NCI-H2107 treated with DMSO at 0.1 percent for 48 hours (cell line): ENCODE data around the gene STPG3.

Experiments
- DNase-seq: peaks from one replicate; lab custom pipeline; 2025; ENCODE audit not compliant: unreplicated experiment; lab: John Stamatoyannopoulos, UW

Gene STPG3

GRCh38 chr9:137264067-137264466, 13.0 kb downstream of the STPG3 start:
- DNase-seq = no peak

GRCh38 chr9:137265496-137266161, 14.5 kb downstream of the STPG3 start:
- DNase-seq = no peak

GRCh38 chr9:137266162-137266527, 15.1 kb downstream of the STPG3 start:
- no peak for DNase-seq

- no peak for DNase-seq
These were observed 15.7 kb downstream of the STPG3 start for GRCh38 chr9:137266585-137267453.

- no peak for DNase-seq
These were observed 16.9 kb downstream of the STPG3 start for GRCh38 chr9:137267933-137268355.

- no peak for DNase-seq
These were observed 17.6 kb downstream of the STPG3 start for GRCh38 chr9:137268538-137269201.

GRCh38 chr9:137269231-137269772, 18.2 kb downstream of the STPG3 start:
- no peak for DNase-seq

- no peak for DNase-seq
These were observed 20.0 kb downstream of the STPG3 start for GRCh38 chr9:137270929-137271695.

- DNase-seq = no peak
These were observed 20.6 kb downstream of the STPG3 start for GRCh38 chr9:137271696-137272076.

GRCh38 chr9:137272241-137273094, 21.4 kb downstream of the STPG3 start:
- DNase-seq = no peak

- no peak for DNase-seq
These were observed 22.0 kb downstream of the STPG3 start for GRCh38 chr9:137273095-137273490.

- peak; percentile 35 for DNase-seq
These were observed 22.7 kb downstream of the STPG3 start for GRCh38 chr9:137273611-137274320.

GRCh38 chr9:137275203-137275587, 24.1 kb downstream of the STPG3 start:
- DNase-seq = no peak

- no peak for DNase-seq
These were observed 24.7 kb downstream of the STPG3 start for GRCh38 chr9:137275588-137276472.

- no peak for DNase-seq
These were observed 25.6 kb downstream of the STPG3 start for GRCh38 chr9:137276473-137277328.

- no peak for DNase-seq
These were observed 26.4 kb downstream of the STPG3 start, which contains the start of gene TOR4A for GRCh38 chr9:137277329-137278041. Gene TOR4A, plus strand, starts transcription at chr9:137277726. Its CDS starts 964 bp downstream, at chr9:137278690.
